SIG-M5 treated with dmso at 0.1 percent for 504 hours (cell line): ENCODE measurements around the gene KRTAP5-5.
"Not testable (repeated sequence)": the region's sequence is repeated elsewhere in the genome, so short reads cannot be mapped to it uniquely, and the experiment has no call there.

Experiments
- DNase-seq: peaks from one replicate; lab custom pipeline; 2025; ENCODE audit not compliant: unreplicated experiment; lab: John Stamatoyannopoulos, UW

Gene KRTAP5-5

GRCh38 chr11:1641096-1641495 lies 11.5 kb downstream of the KRTAP5-5 start:
- DNase-seq, result no peak

- DNase-seq, result no peak
Observed at GRCh38 chr11:1642288-1643145, 12.9 kb downstream of the KRTAP5-5 start.

GRCh38 chr11:1643146-1643690 lies 13.6 kb downstream of the KRTAP5-5 start:
- no peak for DNase-seq

- DNase-seq, result no peak
Observed at GRCh38 chr11:1644601-1645356, 15.2 kb downstream of the KRTAP5-5 start.

GRCh38 chr11:1645357-1645821 lies 15.8 kb downstream of the KRTAP5-5 start:
- no peak for DNase-seq

- not testable (repeated sequence) for DNase-seq
Observed at GRCh38 chr11:1646540-1646939, 17.0 kb downstream of the KRTAP5-5 start.

GRCh38 chr11:1647901-1648652 lies 18.5 kb downstream of the KRTAP5-5 start:
- DNase-seq, result no peak

GRCh38 chr11:1648653-1649420 lies 19.3 kb downstream of the KRTAP5-5 start:
- DNase-seq, result no peak

GRCh38 chr11:1650034-1650917 lies 20.7 kb downstream of the KRTAP5-5 start:
- no peak for DNase-seq

- no peak for DNase-seq
Observed at GRCh38 chr11:1650918-1651262, 21.3 kb downstream of the KRTAP5-5 start.

- no peak for DNase-seq
Observed at GRCh38 chr11:1651411-1651980, 21.9 kb downstream of the KRTAP5-5 start.

GRCh38 chr11:1652026-1652425 lies 22.5 kb downstream of the KRTAP5-5 start:
- no peak for DNase-seq

GRCh38 chr11:1652442-1652770 lies 22.8 kb downstream of the KRTAP5-5 start:
- DNase-seq, result no peak

- DNase-seq, result peak; percentile 32
Observed at GRCh38 chr11:1652771-1653540, 23.4 kb downstream of the KRTAP5-5 start.

- no peak for DNase-seq
Observed at GRCh38 chr11:1653541-1654387, 24.2 kb downstream of the KRTAP5-5 start.

- DNase-seq, result no peak
Observed at GRCh38 chr11:1654388-1655167, 25.0 kb downstream of the KRTAP5-5 start.
